GM21576 (cell line): ENCODE data around the gene NDUFB6.
"Not testable (repeated sequence)": the region's sequence is repeated elsewhere in the genome, so short reads cannot be mapped to it uniquely, and the experiment has no call there.

Experiments
- ATAC-seq: cut with Tn5 transposase; IDR thresholded peaks from one replicate; pipeline ENCODE4 v1.9.1; 2021; ENCODE audit warnings: mild to moderate bottlenecking, moderate library complexity; ENCODE audit not compliant: unreplicated experiment

NDUFB6 gene

DNA sequence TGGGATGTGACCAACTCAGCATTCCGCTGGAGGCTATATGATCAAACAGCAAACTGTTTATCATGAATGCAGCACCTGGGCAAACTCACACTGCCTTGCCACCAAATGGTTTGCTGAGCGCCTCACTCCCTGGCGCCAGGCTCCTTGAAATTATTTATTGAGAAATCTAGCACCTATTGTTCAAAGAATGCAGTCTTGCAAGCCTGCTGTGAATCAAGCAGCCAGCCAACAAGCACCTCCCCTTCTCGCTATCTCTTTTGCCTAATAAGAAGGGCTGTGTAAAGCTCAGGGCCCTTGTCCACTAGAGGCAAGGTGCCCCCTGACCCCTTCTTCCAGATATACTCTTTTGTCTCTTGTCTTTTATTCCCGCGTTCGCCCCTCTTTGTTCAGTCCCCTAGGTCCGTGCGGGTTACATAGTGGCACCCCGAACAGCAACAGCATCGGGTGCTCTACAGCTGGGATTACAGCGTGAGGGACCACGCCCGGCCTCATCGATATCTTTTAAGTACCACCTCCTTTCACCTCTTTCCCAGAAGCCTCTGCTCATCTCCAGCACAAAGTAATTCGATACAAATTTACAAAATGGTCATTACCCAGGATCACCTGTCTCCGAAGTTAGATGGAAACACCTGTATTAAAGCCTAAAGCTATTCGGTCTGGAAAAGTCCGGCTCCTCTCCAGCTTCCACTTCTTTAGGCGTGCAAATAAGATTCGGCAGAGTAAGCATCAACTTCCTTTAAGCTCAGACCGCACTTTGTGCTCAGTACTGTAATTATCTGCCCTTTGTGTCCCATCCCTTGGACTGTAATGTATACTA lies 47.9 kb downstream of the NDUFB6 start:
- ATAC-seq: no peak

DNA sequence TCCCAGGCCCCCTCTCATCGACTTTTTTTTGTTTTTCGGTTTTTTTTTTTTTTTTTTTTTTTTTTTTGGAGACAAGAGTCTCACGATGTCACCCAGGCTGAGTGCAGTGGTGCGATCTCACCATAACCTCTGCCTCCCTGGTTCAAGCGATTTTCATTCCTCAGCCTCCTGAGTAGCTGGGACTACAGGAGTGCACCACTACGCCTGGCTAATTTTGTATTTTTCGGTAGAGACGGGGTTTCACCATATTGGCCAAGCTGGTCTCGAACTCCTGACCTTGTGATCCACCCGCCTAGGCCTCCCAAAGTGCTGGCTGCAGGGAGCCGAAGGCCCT lies 48.4 kb downstream of the NDUFB6 start:
- not testable (repeated sequence) for ATAC-seq

DNA sequence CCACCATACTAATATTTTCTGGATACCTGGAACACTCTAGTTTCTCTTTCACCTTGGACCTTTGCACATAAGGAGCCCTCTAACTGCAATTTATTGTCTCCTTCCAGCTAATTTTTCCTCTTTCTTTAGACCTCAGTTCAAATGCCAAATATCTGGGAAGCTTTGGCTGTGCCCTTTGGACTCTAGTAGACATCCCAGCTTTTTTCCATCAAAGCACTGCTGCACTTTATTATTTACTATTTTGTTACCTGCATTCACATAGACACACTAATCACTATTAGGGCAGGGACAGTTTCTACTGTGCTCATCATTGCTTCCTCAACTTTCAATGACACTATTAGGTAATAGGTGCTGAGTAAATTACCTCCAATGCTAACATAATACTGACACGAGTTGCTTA lies 49.0 kb downstream of the NDUFB6 start:
- ATAC-seq: no peak

DNA sequence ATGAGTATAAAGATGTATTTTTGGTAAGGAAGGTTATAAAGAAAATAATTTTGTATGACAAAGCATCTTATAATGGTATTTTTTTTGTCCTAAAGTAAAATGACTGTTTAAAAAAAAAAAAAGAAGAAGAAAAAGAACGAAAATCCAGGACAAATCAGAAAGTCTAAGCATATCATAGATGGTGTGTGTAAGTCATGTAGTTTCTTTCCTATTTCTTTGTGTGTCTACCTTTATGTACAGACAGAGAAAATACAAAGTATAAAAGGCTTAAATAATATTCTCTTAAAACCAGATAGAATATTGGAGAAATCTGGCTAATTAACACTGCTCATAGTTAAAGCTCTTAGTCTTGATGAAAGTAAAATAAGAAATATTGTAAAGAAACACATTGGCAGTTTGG lies 54.7 kb downstream of the NDUFB6 start:
- no peak for ATAC-seq

DNA sequence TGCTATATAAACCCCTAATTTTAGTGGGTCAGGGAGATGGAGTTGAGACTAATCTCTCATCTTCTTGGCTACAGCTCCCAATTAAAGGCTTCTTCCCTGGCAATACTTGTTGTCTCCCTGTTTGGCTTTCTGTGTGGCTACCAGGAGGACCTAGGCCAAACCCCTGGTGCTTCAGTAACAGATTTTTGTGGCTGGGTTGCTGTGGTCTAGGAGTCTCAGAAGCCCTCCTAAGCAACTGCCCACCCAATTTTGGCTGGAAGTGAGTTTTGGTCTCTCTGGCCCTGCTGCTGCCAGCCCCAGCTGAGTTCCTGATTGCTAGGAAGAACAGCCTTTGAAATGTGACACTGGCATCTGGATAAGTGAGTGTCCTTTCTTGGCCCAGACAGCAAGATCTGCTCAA lies 56.7 kb downstream of the NDUFB6 start:
- ATAC-seq: no peak

DNA sequence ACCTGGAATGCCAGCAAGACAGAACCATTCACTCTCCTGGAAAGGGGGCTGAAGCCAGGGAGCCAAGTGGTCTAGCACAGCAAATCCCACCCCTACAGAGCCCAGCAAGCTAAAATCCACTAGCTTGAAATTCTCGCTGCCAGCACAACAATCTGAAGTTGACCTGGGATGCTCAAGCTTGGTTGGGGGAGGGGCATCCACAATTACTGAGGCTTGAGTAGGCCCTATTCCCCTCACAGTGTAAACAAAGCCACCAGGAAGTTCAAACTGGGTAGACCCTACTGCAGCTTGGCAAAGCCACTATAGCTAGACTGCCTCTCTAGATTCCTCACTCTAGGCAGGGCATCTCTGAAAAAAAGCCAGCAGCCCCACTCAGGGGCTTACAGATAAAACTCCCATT lies 64.2 kb downstream of the NDUFB6 start:
- ATAC-seq: no peak

DNA sequence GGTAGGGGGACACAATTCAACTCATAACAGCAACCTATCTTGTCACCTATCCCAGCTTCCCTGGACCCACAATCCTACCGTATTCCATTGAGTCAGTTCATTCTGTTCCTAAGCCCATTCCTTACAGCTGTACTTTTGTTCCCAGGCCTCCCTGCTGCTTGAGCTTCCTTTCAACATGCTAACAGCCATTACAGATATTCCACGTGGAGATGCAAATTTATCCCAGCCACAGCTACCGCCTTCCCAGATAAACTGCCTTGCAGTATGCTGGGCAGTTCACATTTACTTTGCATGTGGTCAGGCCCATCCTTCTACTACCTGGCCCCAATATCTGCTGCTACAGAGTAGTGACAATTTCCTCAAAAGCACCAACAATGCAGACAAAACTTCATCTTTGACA lies 70.0 kb downstream of the NDUFB6 start:
- ATAC-seq: no peak
